K562 (cell line): ENCODE results near the gene BROX. TPM values are rescaled to one million over a fixed set of nuclear protein-coding genes. Genes with fewer than 3 reads are reported as not detected.

Experiments
- E2F1 ChIP-seq: sonication (generic); formaldehyde crosslinking; IDR thresholded peaks from 2 replicates; pipeline ENCODE4 v1.8.1; 2023; ENCODE audit warnings: mild to moderate bottlenecking, missing genetic modification reagents, moderate library complexity
- E2F3 ChIP-seq: fragments of 250-450 bp; sonication (Bioruptor Pico); IDR thresholded peaks from 2 replicates; pipeline ENCODE4 v1.4.0; 2020; ENCODE audit warnings: mild to moderate bottlenecking
- ELK3 ChIP-seq: fragments of 450-650 bp; formaldehyde crosslinking; IDR thresholded peaks from 2 replicates; pipeline ENCODE4 v1.4.0; 2020; ENCODE audit warnings: mild to moderate bottlenecking
- HSF4 ChIP-seq: fragments of 250-450 bp; sonication (Bioruptor Pico); IDR thresholded peaks from 2 replicates; pipeline ENCODE4 v2.1.2; 2022; ENCODE audit warnings: mild to moderate bottlenecking, moderate library complexity, borderline replicate concordance
- ILK ChIP-seq: fragments of 450-650 bp; IDR thresholded peaks from 2 replicates; pipeline ENCODE4 v1.6.1; 2016; ENCODE audit warnings: missing genetic modification characterization, low read depth, mild to moderate bottlenecking, missing compliant biosample characterization, moderate library complexity, borderline replicate concordance
- NCOA6 ChIP-seq: fragments of 450-650 bp; IDR thresholded peaks from 2 replicates; pipeline ENCODE4 v1.6.1; 2017; ENCODE audit warnings: mild to moderate bottlenecking
- POLR2H ChIP-seq: IDR thresholded peaks from 2 replicates; pipeline ENCODE4 v1.6.1; 2016; ENCODE audit warnings: missing genetic modification characterization, low read depth, mild to moderate bottlenecking, control low read depth, missing compliant biosample characterization, moderate library complexity
- ZBTB33 ChIP-seq: sonication (generic); formaldehyde crosslinking; IDR thresholded peaks from 2 replicates; pipeline ENCODE4 v1.8.1; 2023; ENCODE audit warnings: mild to moderate bottlenecking, missing genetic modification reagents
- ZNF174 ChIP-seq: fragments of 250-450 bp; sonication (Bioruptor Pico); IDR thresholded peaks from 2 replicates; pipeline ENCODE4 v1.4.0; 2020; ENCODE audit warnings: mild to moderate bottlenecking
- ZNF239 ChIP-seq: fragments of 250-450 bp; sonication (Bioruptor Pico); IDR thresholded peaks from 2 replicates; pipeline ENCODE4 v1.4.0; 2020; ENCODE audit warnings: mild to moderate bottlenecking
- ZNF398 ChIP-seq: fragments of 250-450 bp; sonication (Bioruptor Pico); IDR thresholded peaks from 2 replicates; pipeline ENCODE4 v1.8.0; 2021; ENCODE audit warnings: moderate library complexity, mild to moderate bottlenecking, inconsistent platforms
- ZNF609 ChIP-seq: sonication (generic); formaldehyde crosslinking; IDR thresholded peaks from 2 replicates; pipeline ENCODE4 v1.8.1; 2023; ENCODE audit warnings: missing genetic modification reagents, mild to moderate bottlenecking, borderline replicate concordance
- ZNF717 ChIP-seq: fragments of 250-450 bp; sonication (Bioruptor Pico); IDR thresholded peaks from 2 replicates; pipeline ENCODE4 v1.5.0; 2021
- ZNF778 ChIP-seq: fragments of 450-650 bp; formaldehyde crosslinking; IDR thresholded peaks from 2 replicates; pipeline ENCODE4 v1.4.0; 2020; ENCODE audit warnings: mild to moderate bottlenecking, moderate library complexity
- polyA plus RNA-seq, 8 experiments: library from polyadenylated mRNA; depleted of rRNA in 4 of 8; stranded (reverse) in 5 of 8; unstranded in 3 of 8; fragments of >200 nt; fragmentation: Nextera tagmentation in 2 of 8; fragmentation: Illumina TruSeq in 1 of 8; extraction: Ambion mirVana in 2 of 8; extraction: Trizol in 1 of 8; gene quantifications; 2 replicates each; pipeline versions ENCODE4 v1.2.1 to v1.2.3, GENCODE V29; 2011 to 2014; ENCODE audit warnings: inconsistent platforms in 1 of 8, missing spikeins in 1 of 8
- total RNA-seq, 7 experiments: library from RNA; depleted of rRNA in 6 of 7; stranded (reverse); fragments of >200 nt in 6 of 7; fragmentation: Illumina TruSeq in 2 of 7; extraction: Trizol in 2 of 7; gene quantifications; 2 replicates each; pipeline versions ENCODE4 v1.2.1 to v1.2.3, GENCODE V29; 2011 to 2021; ENCODE audit warnings: low replicate concordance in 1 of 7

BROX gene
- total and polyA plus RNA-seq, 9 of the 15 experiments (the other 6 are each of a cell fraction or from before 2014, with no cell fraction given): 9.4 to 153 (median 45.1) TPM

- TF ChIP-seq ZNF609 (CRISPR knock-in tag): no peak; the same call in 1 of the 2 replicates
- TF ChIP-seq NCOA6: no peak
- 0 out of 2 replicates have a peak, but pooled peaks have one; percentile 43 for TF ChIP-seq ELK3 (CRISPR knock-in tag)
- TF ChIP-seq E2F3 (CRISPR knock-in tag): peak; percentile 96
- TF ChIP-seq ILK (tag): no peak
- no peak for TF ChIP-seq ZNF717 (CRISPR knock-in tag)
- no peak for TF ChIP-seq ZNF398 (CRISPR knock-in tag)
- TF ChIP-seq ZNF174 (CRISPR knock-in tag): no peak
- TF ChIP-seq ZNF778 (CRISPR knock-in tag): no peak
- TF ChIP-seq HSF4 (CRISPR knock-in tag): peak; percentile 45; the same call in 1 of the 2 replicates
- no peak for TF ChIP-seq ZBTB33 (CRISPR knock-in tag)
- TF ChIP-seq ZNF239: peak; percentile 39
- TF ChIP-seq POLR2H (tag): peak; percentile 68; the same call in 1 of the 2 replicates
- TF ChIP-seq E2F1 (CRISPR knock-in tag): peak; percentile 65
Observed at GRCh38 chr1:222712253-222713090, at the start of gene BROX, which contains the start of gene AIDA (continued).
